CD4-positive, alpha-beta T cell (primary cell): ENCODE results near the gene SCGB1D2. TPM values are rescaled to one million over a fixed set of nuclear protein-coding genes. Genes with fewer than 3 reads are reported as not detected.
"Not testable (repeated sequence)": the region's sequence is repeated elsewhere in the genome, so short reads cannot be mapped to it uniquely, and the experiment has no call there.

Experiments used
- ATAC-seq: fragments of 200-7000 bp; cut with Tn5 transposase; one replicate; pipeline ENCODE4 v1.10.0; 2022; ENCODE audit warnings: mild to moderate bottlenecking; ENCODE audit not compliant: poor library complexity
- CTCF ChIA-PET: fragments of 350-600 bp; sonication (Branson Sonifier 250); formaldehyde crosslinking; loops from one replicate; lab custom pipeline; 2021; ENCODE audit warnings: antibody characterized with exemption, inconsistent platforms; lab: Charles Lee
- POLR2A ChIA-PET: fragments of 350-600 bp; sonication (Branson Sonifier 250); formaldehyde crosslinking; loops from one replicate; lab custom pipeline; 2021; ENCODE audit warnings: antibody characterized with exemption, inconsistent platforms; lab: Charles Lee
- DNase-seq, 14 experiments: peaks; one replicate each; pipeline ENCODE4 v3.0.0-alpha.2; 2013 to 2020; ENCODE audit warnings: mixed read lengths in 2 of 14
- H3K27ac ChIP-seq, 2 donors: one replicate each; pipeline versions ENCODE4 v1.5.1 to v1.7.0; 2013; ENCODE audit warnings: low read length in 2 of 2, low read depth in 1 of 2, mild to moderate bottlenecking in 1 of 2
- H3K27me3 ChIP-seq, 2 experiments: 1 replicate in 1 of 2; 2 replicates in 1 of 2; pipeline versions ENCODE4 v1.6.1 to v1.7.0; 2013; ENCODE audit warnings: low read length in 2 of 2, control low read depth in 1 of 2, mild to moderate bottlenecking in 1 of 2, moderate library complexity in 1 of 2; ENCODE audit not compliant: insufficient read depth in 2 of 2, control insufficient read depth in 1 of 2
- H3K36me3 ChIP-seq: one replicate; pipeline ENCODE4 v1.6.1; 2013; ENCODE audit warnings: low read length, control low read depth; ENCODE audit not compliant: insufficient read depth
- H3K4me1 ChIP-seq: one replicate; pipeline ENCODE4 v1.6.1; 2013; ENCODE audit warnings: low read length, control low read depth; ENCODE audit not compliant: insufficient read depth
- H3K4me3 ChIP-seq: one replicate; pipeline ENCODE4 v1.5.1; 2013; ENCODE audit warnings: mild to moderate bottlenecking, low read length, moderate library complexity
- H3K9me3 ChIP-seq, 2 experiments: 1 replicate in 1 of 2; 2 replicates in 1 of 2; pipeline versions ENCODE4 v1.6.1 to v1.7.0; 2013; ENCODE audit warnings: low read length in 2 of 2, mild to moderate bottlenecking in 2 of 2, control low read depth in 1 of 2, moderate library complexity in 1 of 2; ENCODE audit not compliant: control insufficient read depth in 1 of 2, insufficient read depth in 1 of 2
- H3K27ac Mint-ChIP-seq: one replicate; pipeline ENCODE4 v1.8.0; 2020; ENCODE audit warnings: mixed read lengths
- H3K27me3 Mint-ChIP-seq: one replicate; pipeline ENCODE4 v1.8.0; 2021; ENCODE audit warnings: mixed read lengths
- H3K36me3 Mint-ChIP-seq: one replicate; pipeline ENCODE4 v1.8.0; 2021; ENCODE audit warnings: low read depth, mixed read lengths
- H3K4me1 Mint-ChIP-seq: one replicate; pipeline ENCODE4 v1.8.0; 2021; ENCODE audit warnings: low read depth, mixed read lengths
- H3K4me3 Mint-ChIP-seq: one replicate; pipeline ENCODE4 v1.8.0; 2020; ENCODE audit warnings: mild to moderate bottlenecking, mixed read lengths
- H3K9me3 Mint-ChIP-seq: one replicate; pipeline ENCODE4 v1.8.0; 2020; ENCODE audit warnings: mixed read lengths
- intact Hi-C, 2 experiments: fragments of 100-400 bp; cut with DNase I in 1 of 2; cut with micrococcal nuclease in 1 of 2; formaldehyde crosslinking; loops; one replicate each; pipeline versions ENCODE4 v1.15.1 to v1.9.0; 2023 to 2025; cut with DNase I, micrococcal nuclease
- total RNA-seq, 174 experiments: library from RNA in 2 of 174; stranded (reverse) in 2 of 174; gene quantifications; one replicate each; pipeline ENCODE4 v1.2.3 and lab custom pipeline; 2021 to 2026
- TF ChIP-seq, protein P1 (sequence below): fragments of 200-600 bp; IDR thresholded peaks from one replicate; pipeline ENCODE4 v1.8.0; 2022; ENCODE audit warnings: antibody characterized with exemption, mild to moderate bottlenecking

The SCGB1D2 gene
- total RNA-seq, 2 experiments from 2014 or later, result not detected

DNA sequence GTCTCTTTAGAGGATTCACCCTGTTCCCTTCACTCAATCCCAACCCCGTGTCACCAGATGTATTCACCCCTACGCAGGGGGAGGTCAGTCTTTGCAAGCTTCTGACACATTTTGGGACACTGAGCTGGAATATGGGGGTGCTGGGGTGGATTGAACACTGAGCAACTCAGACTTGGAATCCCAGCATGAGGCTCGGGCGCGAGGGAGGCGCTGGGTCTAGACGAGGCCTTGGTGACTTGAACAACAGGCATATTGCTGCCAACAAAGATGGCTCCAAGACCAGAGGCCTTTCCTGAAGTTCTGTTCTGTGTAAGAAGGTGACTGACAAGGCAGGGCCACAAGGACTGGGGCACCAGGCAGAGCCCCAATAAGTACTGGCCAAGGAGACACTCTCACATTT is 36.6 kb upstream of the SCGB1D2 start:
- intact Hi-C loops, result no loop called here
- H3K27me3 Mint-ChIP-seq, result peaks cover 40% of the 10 kb centered on the region

DNA sequence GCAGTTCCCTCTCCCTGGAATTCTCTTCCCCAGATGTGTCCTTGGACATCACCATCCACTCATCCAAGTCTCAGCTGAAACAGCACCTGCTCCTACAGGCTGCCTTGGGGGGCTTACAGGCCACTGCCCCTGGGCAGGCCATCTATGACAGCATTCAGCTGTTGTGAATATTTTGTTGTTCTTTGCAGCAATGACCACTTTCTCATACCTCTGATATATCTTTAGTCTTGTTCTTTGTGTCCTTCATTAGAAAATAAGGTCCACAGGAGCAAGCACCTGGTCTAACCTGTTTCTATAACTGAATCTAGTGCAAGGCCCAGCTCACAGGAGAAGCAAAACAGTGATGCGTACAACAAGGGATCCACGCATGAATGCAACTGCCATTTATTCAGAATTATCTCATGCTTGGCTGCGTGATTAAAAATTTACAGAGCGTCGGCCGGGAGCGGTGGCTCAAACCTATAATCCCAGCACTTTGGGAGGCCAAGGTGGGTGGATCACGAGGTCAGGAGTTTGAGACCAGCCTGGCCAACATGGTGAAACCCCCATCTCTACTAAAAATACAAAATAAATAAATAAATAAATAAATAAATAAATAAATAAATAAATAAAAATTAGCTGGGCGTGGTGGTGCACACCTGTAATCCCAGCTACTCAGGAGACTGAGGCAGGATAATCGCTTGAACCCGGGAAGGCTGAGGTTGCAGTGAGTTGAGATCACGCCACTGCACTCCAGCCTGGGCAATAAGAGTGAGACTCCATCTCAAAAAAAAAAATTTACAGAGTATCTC is 35.6 kb upstream of the SCGB1D2 start:
- H3K36me3 Mint-ChIP-seq, H3K4me3 ChIP-seq, H3K27ac ChIP-seq, H3K27ac Mint-ChIP-seq, H3K36me3 ChIP-seq, H3K9me3 ChIP-seq, H3K4me1 ChIP-seq, POLR2A ChIA-PET, DNase-seq, H3K4me1 Mint-ChIP-seq, H3K4me3 Mint-ChIP-seq, ATAC-seq, intact Hi-C loops, H3K27me3 ChIP-seq, CTCF ChIA-PET, H3K9me3 Mint-ChIP-seq: not testable (repeated sequence)
- peaks cover 38% of the 10 kb centered on the region for H3K27me3 Mint-ChIP-seq

More for the DNA sequence above, 36.6 kb upstream of the SCGB1D2 start:
- H3K27ac Mint-ChIP-seq, result no peak overlapping the region
- TF ChIP-seq, protein P1, sequence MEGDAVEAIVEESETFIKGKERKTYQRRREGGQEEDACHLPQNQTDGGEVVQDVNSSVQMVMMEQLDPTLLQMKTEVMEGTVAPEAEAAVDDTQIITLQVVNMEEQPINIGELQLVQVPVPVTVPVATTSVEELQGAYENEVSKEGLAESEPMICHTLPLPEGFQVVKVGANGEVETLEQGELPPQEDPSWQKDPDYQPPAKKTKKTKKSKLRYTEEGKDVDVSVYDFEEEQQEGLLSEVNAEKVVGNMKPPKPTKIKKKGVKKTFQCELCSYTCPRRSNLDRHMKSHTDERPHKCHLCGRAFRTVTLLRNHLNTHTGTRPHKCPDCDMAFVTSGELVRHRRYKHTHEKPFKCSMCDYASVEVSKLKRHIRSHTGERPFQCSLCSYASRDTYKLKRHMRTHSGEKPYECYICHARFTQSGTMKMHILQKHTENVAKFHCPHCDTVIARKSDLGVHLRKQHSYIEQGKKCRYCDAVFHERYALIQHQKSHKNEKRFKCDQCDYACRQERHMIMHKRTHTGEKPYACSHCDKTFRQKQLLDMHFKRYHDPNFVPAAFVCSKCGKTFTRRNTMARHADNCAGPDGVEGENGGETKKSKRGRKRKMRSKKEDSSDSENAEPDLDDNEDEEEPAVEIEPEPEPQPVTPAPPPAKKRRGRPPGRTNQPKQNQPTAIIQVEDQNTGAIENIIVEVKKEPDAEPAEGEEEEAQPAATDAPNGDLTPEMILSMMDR, result no peak
- ATAC-seq (no peak), DNase-seq (no peak)
- H3K36me3 Mint-ChIP-seq, result no peaks in the 10 kb centered on the region
- no peaks in the 10 kb centered on the region for H3K9me3 Mint-ChIP-seq
- H3K4me1 ChIP-seq, result no peaks in the 10 kb centered on the region
- H3K27me3 ChIP-seq, result peaks cover 4 to 8% of the 10 kb centered on the region in 2 experiments
- POLR2A ChIA-PET, result no interaction called here
- no peak overlapping the region for H3K4me3 ChIP-seq
- H3K9me3 ChIP-seq, result no peaks in the 10 kb centered on the region
- CTCF ChIA-PET, result no interaction called here
- H3K36me3 ChIP-seq, result no peaks in the 10 kb centered on the region
- no peak overlapping the region for H3K27ac ChIP-seq
- H3K4me3 Mint-ChIP-seq, result no peak overlapping the region
- no peaks in the 10 kb centered on the region for H3K4me1 Mint-ChIP-seq

DNA sequence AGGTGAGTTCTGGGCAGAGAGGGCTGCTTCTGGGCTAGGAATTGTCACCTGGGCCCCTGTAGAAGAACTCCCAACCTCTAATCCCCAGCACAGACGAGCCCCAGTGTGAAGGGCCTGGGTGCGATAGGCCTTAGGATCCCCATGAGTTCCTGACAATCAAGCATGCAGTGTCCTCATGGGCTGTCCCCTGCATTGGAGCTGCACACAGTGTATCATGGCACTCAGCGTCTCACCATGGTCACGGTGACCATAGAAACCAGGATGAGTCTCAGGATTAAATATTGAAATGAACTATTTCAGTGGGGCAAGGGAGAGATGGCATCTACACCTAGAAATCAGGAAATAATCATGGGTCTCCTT is 33.3 kb upstream of the SCGB1D2 start:
- TF ChIP-seq, protein P1, result no peak
- Histone ChIP-seq H3K36me3 (no peaks in the 10 kb centered on the region), H3K4me1 (no peaks in the 10 kb centered on the region), H3K27me3 (peaks cover 7 to 8% of the 10 kb centered on the region in 2 experiments), H3K4me3 (no peak overlapping the region), H3K9me3 (no peaks in the 10 kb centered on the region), H3K27ac (no peak overlapping the region)
- ATAC-seq (no peak), DNase-seq (no peak)
- no peak overlapping the region for H3K27ac Mint-ChIP-seq
- H3K4me1 Mint-ChIP-seq, result no peaks in the 10 kb centered on the region
- intact Hi-C loops, result no loop called here
- no peaks in the 10 kb centered on the region for H3K36me3 Mint-ChIP-seq
- H3K9me3 Mint-ChIP-seq, result no peaks in the 10 kb centered on the region
- H3K4me3 Mint-ChIP-seq, result no peak overlapping the region
- ChIA-PET POLR2A (no interaction called here), CTCF (no interaction called here)
- H3K27me3 Mint-ChIP-seq, result peaks cover 29% of the 10 kb centered on the region
